Panc1 (cell line): ENCODE results near the gene ZBTB7C. TPM values are rescaled to one million over a fixed set of nuclear protein-coding genes. Genes with fewer than 3 reads are reported as not detected.

Experiments used
- ATAC-seq: fragments of 200-7000 bp; cut with Tn5 transposase; 2 replicates; pipeline ENCODE4 v1.9.1; 2020; ENCODE audit warnings: mild to moderate bottlenecking, moderate library complexity
- BruUV-seq: library from RNA; stranded (reverse); fragments of 400-500 nt; replicated peaks from 2 replicates; lab custom pipeline; 2021; lab: Mats Ljungman, UMichigan
- CTCF ChIA-PET: fragments of 300-600 bp; sonication (Branson Sonifier 250); formaldehyde crosslinking; loops from one replicate; lab custom pipeline; 2022; ENCODE audit warnings: antibody characterized with exemption; lab: Charles Lee
- POLR2A ChIA-PET: fragments of 300-600 bp; sonication (Branson Sonifier 250); formaldehyde crosslinking; loops from one replicate; lab custom pipeline; 2022; ENCODE audit warnings: antibody characterized with exemption; lab: Charles Lee
- DNase-seq: peaks from one replicate; pipeline ENCODE4 v3.0.0-alpha.2; 2010; ENCODE audit warnings: low read depth, low spot score
- H3K27ac ChIP-seq: 2 replicates; pipeline ENCODE4 v1.5.1; 2011; ENCODE audit warnings: mild to moderate bottlenecking, low read length, inconsistent platforms
- H3K27me3 ChIP-seq: fragments of 200-500 bp; sonication (Bioruptor generic); 2 replicates; pipeline ENCODE4 v1.6.0; 2014; ENCODE audit warnings: low read length, inconsistent platforms; ENCODE audit not compliant: control insufficient read depth, insufficient read depth
- H3K36me3 ChIP-seq: fragments of 200-500 bp; sonication (Bioruptor generic); 2 replicates; pipeline ENCODE4 v1.5.1; 2014; ENCODE audit warnings: inconsistent platforms, mild to moderate bottlenecking, low read length, moderate library complexity; ENCODE audit not compliant: control insufficient read depth, insufficient read depth
- H3K4me1 ChIP-seq: 2 replicates; pipeline ENCODE4 v1.5.1; 2011; ENCODE audit warnings: inconsistent platforms, mild to moderate bottlenecking, low read length, moderate library complexity; ENCODE audit not compliant: control insufficient read depth, insufficient read depth
- H3K4me3 ChIP-seq, 2 experiments: 2 replicates each; pipeline ENCODE4 v1.5.1; 2011 to 2012; ENCODE audit warnings: low read depth in 2 of 2, low read length in 2 of 2, mild to moderate bottlenecking in 2 of 2, inconsistent platforms in 1 of 2, moderate library complexity in 1 of 2
- H3K9me3 ChIP-seq: fragments of 200-500 bp; sonication (Bioruptor generic); 2 replicates; pipeline ENCODE4 v1.5.1; 2014; ENCODE audit warnings: low read depth, mild to moderate bottlenecking, inconsistent platforms, low read length, moderate library complexity; ENCODE audit not compliant: control insufficient read depth, insufficient read depth
- CTCF ChIP-seq: fragments of 450-650 bp; IDR thresholded peaks from 2 replicates; pipeline ENCODE4 v1.5.1; 2017; ENCODE audit warnings: mild to moderate bottlenecking
- POLR2AphosphoS5 ChIP-seq: IDR thresholded peaks from 2 replicates; pipeline ENCODE4 v1.6.1; 2012; ENCODE audit warnings: mild to moderate bottlenecking, low read depth, low read length, moderate library complexity
- REST ChIP-seq, 2 experiments: IDR thresholded peaks; 2 replicates each; pipeline ENCODE4 v1.6.1; 2011 to 2012; ENCODE audit warnings: low read depth in 2 of 2, control low read depth in 1 of 2, low read length in 1 of 2, mild to moderate bottlenecking in 1 of 2, moderate library complexity in 1 of 2; ENCODE audit not compliant: insufficient read depth in 1 of 2
- SIN3A ChIP-seq: IDR thresholded peaks from 2 replicates; pipeline ENCODE4 v1.6.1; 2012; ENCODE audit warnings: low read depth, mild to moderate bottlenecking, low read length, moderate library complexity, borderline replicate concordance; ENCODE audit not compliant: insufficient read depth
- TCF7L2 ChIP-seq: IDR thresholded peaks from 2 replicates; pipeline ENCODE4 v1.6.1; 2011; ENCODE audit warnings: mild to moderate bottlenecking, low read depth, low read length, inconsistent platforms
- in situ Hi-C: cut with HindIII; loops from 2 replicates; pipeline ENCODE4 v1.10.0; 2016; ENCODE audit warnings: low sequenced_read_pairs, low pct_unique_long_range_greater_than_20kb
- intact Hi-C: fragments of 100-400 bp; cut with micrococcal nuclease; formaldehyde crosslinking; loops from one replicate; pipeline ENCODE4 v1.10.0; 2022; ENCODE audit not compliant: unreplicated experiment
- total RNA-seq: library from RNA; stranded (reverse); gene quantifications from one replicate; pipeline ENCODE4 v1.2.1, GENCODE V29; 2021; ENCODE audit not compliant: unreplicated experiment

Gene ZBTB7C
- total RNA-seq, 1 experiment from 2014 or later: 0.03 TPM

- in situ Hi-C loops: no loop called here
- H3K27ac ChIP-seq: no peak overlapping the region
These were observed 363.4 kb downstream of the ZBTB7C start for GRCh38 chr18:48045744-48046143.

GRCh38 chr18:48044944-48045343 lies 364.2 kb downstream of the ZBTB7C start:
- CTCF ChIA-PET: no interaction called here
- TF ChIP-seq POLR2AphosphoS5: no peak
- TF ChIP-seq CTCF: no peak
- no peak for TF ChIP-seq SIN3A
- TF ChIP-seq REST (IDR thresholded peaks at IDR 0.05; ENCODE audit: insufficient read depth in 1 of 2, low read depth in 2 of 2, low read length in 1 of 2): no peak
- H3K4me3 ChIP-seq: no peak overlapping the region
- no peaks in the 10 kb centered on the region; the same call in 1 of the 2 replicates for H3K27me3 ChIP-seq
- no peak for ATAC-seq
- in situ Hi-C loops (no loop called here), intact Hi-C loops (no loop called here)
- POLR2A ChIA-PET: no interaction called here
- no peaks in the 10 kb centered on the region for H3K4me1 ChIP-seq
- no peaks in the 10 kb centered on the region for H3K36me3 ChIP-seq
- no TSS peak for BruUV-seq
- H3K9me3 ChIP-seq: no peaks in the 10 kb centered on the region
- H3K27ac ChIP-seq: no peak overlapping the region
- no peak for DNase-seq

More at GRCh38 chr18:48045744-48046143, 363.4 kb downstream of the ZBTB7C start:
- no peaks in the 10 kb centered on the region; the same call in 1 of the 2 replicates for H3K27me3 ChIP-seq
- no peak for TF ChIP-seq TCF7L2
- DNase-seq: no peak
- no peaks in the 10 kb centered on the region for H3K4me1 ChIP-seq
- ChIA-PET CTCF (no interaction called here), POLR2A (no interaction called here)
- H3K4me3 ChIP-seq: no peak overlapping the region
- no peak for ATAC-seq
- H3K9me3 ChIP-seq: no peaks in the 10 kb centered on the region
- BruUV-seq: no TSS peak
- intact Hi-C loops: no loop called here
- H3K36me3 ChIP-seq: no peaks in the 10 kb centered on the region

GRCh38 chr18:48043166-48043565 lies 366.0 kb downstream of the ZBTB7C start:
- intact Hi-C loops (no loop called here), in situ Hi-C loops (no loop called here)
- CTCF ChIA-PET: no interaction called here
- Histone ChIP-seq H3K27me3 (no peaks in the 10 kb centered on the region; the same call in 1 of the 2 replicates), H3K9me3 (no peaks in the 10 kb centered on the region), H3K4me1 (no peaks in the 10 kb centered on the region), H3K27ac (no peak overlapping the region), H3K36me3 (no peaks in the 10 kb centered on the region), H3K4me3 (no peak overlapping the region)
- BruUV-seq: no TSS peak
- ATAC-seq: no peak
- POLR2A ChIA-PET: no interaction called here
- TF ChIP-seq CTCF: no peak
- no peak for TF ChIP-seq TCF7L2
- no peak for TF ChIP-seq SIN3A
- no peak for TF ChIP-seq REST (IDR thresholded peaks at IDR 0.05; ENCODE audit: insufficient read depth in 1 of 2, low read depth in 2 of 2, low read length in 1 of 2)
- no peak for TF ChIP-seq POLR2AphosphoS5
- no peak for DNase-seq
